Neural cell (in vitro differentiated cells): ENCODE data around the gene GRPR. TPM values are rescaled to one million over a fixed set of nuclear protein-coding genes. Genes with fewer than 3 reads are reported as not detected.

Experiments
- H2AFZ ChIP-seq: fragments of 200-600, 300-800 bp; sonication (generic), shearing (Covaris generic); 2 replicates; pipeline ENCODE4 v1.6.0; 2014; ENCODE audit warnings: low read depth, mild to moderate bottlenecking, antibody characterized with exemption, low read length, moderate library complexity
- H3F3A ChIP-seq: fragments of 200-600 bp; shearing (Covaris generic); 2 replicates; pipeline ENCODE4 v1.6.1; 2016; ENCODE audit warnings: mild to moderate bottlenecking, moderate library complexity, mixed read lengths, antibody characterized with exemption, low read length; ENCODE audit not compliant: insufficient read depth, poor library complexity, severe bottlenecking
- H3K27ac ChIP-seq: fragments of 200-600, 300-800 bp; sonication (generic), shearing (Covaris generic); 2 replicates; pipeline ENCODE4 v1.5.1; 2014; ENCODE audit warnings: mild to moderate bottlenecking, low read length, moderate library complexity
- H3K27me3 ChIP-seq: fragments of 300-800, 200-600 bp; sonication (generic), shearing (Covaris generic); 2 replicates; pipeline ENCODE4 v1.6.0; 2014; ENCODE audit warnings: mild to moderate bottlenecking, low read depth, low read length, moderate library complexity; ENCODE audit not compliant: insufficient read depth
- H3K36me3 ChIP-seq: fragments of 300-800, 200-600 bp; sonication (generic), shearing (Covaris generic); 2 replicates; pipeline ENCODE4 v1.5.1; 2014; ENCODE audit warnings: mild to moderate bottlenecking, antibody characterized with exemption, low read length, moderate library complexity; ENCODE audit not compliant: insufficient read depth
- H3K4me2 ChIP-seq: fragments of 300-800, 200-600 bp; sonication (generic), shearing (Covaris generic); 2 replicates; pipeline ENCODE4 v1.6.0; 2014; ENCODE audit warnings: mild to moderate bottlenecking, low read length
- H3K4me3 ChIP-seq: fragments of 300-800, 200-600 bp; sonication (generic), shearing (Covaris generic); 2 replicates; pipeline ENCODE4 v1.5.1; 2014; ENCODE audit warnings: mild to moderate bottlenecking, low read length, moderate library complexity
- H3K79me2 ChIP-seq: fragments of 200-600 bp; shearing (Covaris generic); replicated peaks from 2 replicates; pipeline ENCODE4 v1.6.0; 2014; ENCODE audit warnings: mild to moderate bottlenecking, low read length, moderate library complexity; ENCODE audit not compliant: insufficient read depth
- H3K9ac ChIP-seq: fragments of 300-800, 200-600 bp; sonication (generic), shearing (Covaris generic); 2 replicates; pipeline ENCODE4 v1.6.1; 2016; ENCODE audit warnings: mild to moderate bottlenecking, low read length, mixed read lengths
- H3K9me2 ChIP-seq: fragments of 200-600 bp; shearing (Covaris generic); 2 replicates; pipeline ENCODE4 v1.6.1; 2016; ENCODE audit warnings: mild to moderate bottlenecking, low read length, mixed read lengths; ENCODE audit not compliant: insufficient read depth
- H3K9me3 ChIP-seq: fragments of 200-600, 300-800 bp; sonication (generic), shearing (Covaris generic); 2 replicates; pipeline ENCODE4 v1.6.1; 2016; ENCODE audit warnings: mild to moderate bottlenecking, mixed run types, low read length, moderate library complexity, mixed read lengths
- H4K20me1 ChIP-seq: fragments of 200-600 bp; shearing (Covaris generic); 2 replicates; pipeline ENCODE4 v1.6.1; 2016; ENCODE audit warnings: mild to moderate bottlenecking, mixed run types; ENCODE audit not compliant: insufficient read depth
- EP300 ChIP-seq: fragments of 450-650 bp; conservative IDR thresholded peaks from 2 replicates; pipeline ENCODE4 v1.6.1; 2014; ENCODE audit warnings: antibody characterized with exemption, mild to moderate bottlenecking, moderate library complexity; ENCODE audit not compliant: poor library complexity, severe bottlenecking
- EZH2 ChIP-seq: fragments of 200-600, 300-800 bp; shearing (Covaris generic), sonication (generic); IDR thresholded peaks from 2 replicates; pipeline ENCODE4 v1.6.1; 2014; ENCODE audit warnings: antibody characterized with exemption, low read length, borderline replicate concordance, mild to moderate bottlenecking; ENCODE audit not compliant: insufficient read depth, poor library complexity, severe bottlenecking
- MXI1 ChIP-seq: fragments of 450-650 bp; conservative IDR thresholded peaks from 2 replicates; pipeline ENCODE4 v1.6.1; 2014; ENCODE audit warnings: antibody characterized with exemption, mild to moderate bottlenecking; ENCODE audit not compliant: poor library complexity, severe bottlenecking
- POLR2AphosphoS5 ChIP-seq: IDR thresholded peaks from 2 replicates; pipeline ENCODE4 v1.6.1; 2012
- RAD21 ChIP-seq: fragments of 450-650 bp; conservative IDR thresholded peaks from 2 replicates; pipeline ENCODE4 v1.6.1; 2014; ENCODE audit warnings: antibody characterized with exemption, mild to moderate bottlenecking, moderate library complexity
- SMC3 ChIP-seq: fragments of 450-650 bp; conservative IDR thresholded peaks from 2 replicates; pipeline ENCODE4 v1.6.1; 2014; ENCODE audit warnings: antibody characterized with exemption, mild to moderate bottlenecking, moderate library complexity; ENCODE audit not compliant: poor library complexity
- TAF1 ChIP-seq: IDR thresholded peaks from 2 replicates; pipeline ENCODE4 v1.6.1; 2012; ENCODE audit warnings: low read depth
- polyA plus RNA-seq: library from polyadenylated mRNA; depleted of rRNA; stranded (reverse); fragments of >200 nt; gene quantifications from 2 replicates; pipeline ENCODE4 v1.2.3, GENCODE V29; 2014
- TF ChIP-seq, protein P1 (sequence below): IDR thresholded peaks from 2 replicates; pipeline ENCODE4 v1.6.1; 2012; ENCODE audit warnings: borderline replicate concordance
- TF ChIP-seq, protein P2 (sequence below): fragments of 450-650 bp; IDR thresholded peaks from 2 replicates; pipeline ENCODE4 v1.5.1; 2014; ENCODE audit warnings: antibody characterized with exemption, mild to moderate bottlenecking, moderate library complexity; ENCODE audit not compliant: poor library complexity, severe bottlenecking

Gene GRPR
- polyA plus RNA-seq, 1 donor from 2014 or later: not detected

DNA sequence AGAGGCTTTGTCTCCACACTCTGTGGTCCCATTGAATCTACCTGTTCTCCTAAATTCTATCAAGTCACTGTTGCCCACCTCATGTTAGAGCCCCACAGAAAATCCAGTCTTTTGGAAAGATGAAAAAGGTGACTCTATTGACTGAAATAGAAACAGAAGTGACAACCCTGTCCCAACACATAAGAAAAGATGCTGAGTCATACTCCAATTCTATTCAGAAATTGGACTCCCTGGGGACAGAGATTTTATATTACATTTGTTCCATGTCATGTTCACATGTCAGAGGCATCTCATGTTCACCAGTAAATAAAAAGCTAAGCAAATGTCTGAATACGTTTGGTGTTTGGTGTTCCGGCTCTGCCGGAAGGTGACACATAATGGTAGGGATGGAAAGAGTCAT is 2.9 kb upstream of the GRPR start:
- Histone ChIP-seq H3K4me2 (no peak overlapping the region), H3K9me2 (no peaks in the 10 kb centered on the region), H3K27me3 (no peaks in the 10 kb centered on the region), H2AFZ (no peak overlapping the region), H3K36me3 (no peaks in the 10 kb centered on the region), H3K79me2 (no peaks in the 10 kb centered on the region), H3K9ac (no peak overlapping the region), H3K27ac (no peak overlapping the region), H3F3A (no peaks in the 10 kb centered on the region), H3K4me3 (no peak overlapping the region), H3K9me3 (no peaks in the 10 kb centered on the region), H4K20me1 (no peaks in the 10 kb centered on the region)
- no peak for TF ChIP-seq EP300
- no peak for TF ChIP-seq SMC3
- TF ChIP-seq, protein P1, sequence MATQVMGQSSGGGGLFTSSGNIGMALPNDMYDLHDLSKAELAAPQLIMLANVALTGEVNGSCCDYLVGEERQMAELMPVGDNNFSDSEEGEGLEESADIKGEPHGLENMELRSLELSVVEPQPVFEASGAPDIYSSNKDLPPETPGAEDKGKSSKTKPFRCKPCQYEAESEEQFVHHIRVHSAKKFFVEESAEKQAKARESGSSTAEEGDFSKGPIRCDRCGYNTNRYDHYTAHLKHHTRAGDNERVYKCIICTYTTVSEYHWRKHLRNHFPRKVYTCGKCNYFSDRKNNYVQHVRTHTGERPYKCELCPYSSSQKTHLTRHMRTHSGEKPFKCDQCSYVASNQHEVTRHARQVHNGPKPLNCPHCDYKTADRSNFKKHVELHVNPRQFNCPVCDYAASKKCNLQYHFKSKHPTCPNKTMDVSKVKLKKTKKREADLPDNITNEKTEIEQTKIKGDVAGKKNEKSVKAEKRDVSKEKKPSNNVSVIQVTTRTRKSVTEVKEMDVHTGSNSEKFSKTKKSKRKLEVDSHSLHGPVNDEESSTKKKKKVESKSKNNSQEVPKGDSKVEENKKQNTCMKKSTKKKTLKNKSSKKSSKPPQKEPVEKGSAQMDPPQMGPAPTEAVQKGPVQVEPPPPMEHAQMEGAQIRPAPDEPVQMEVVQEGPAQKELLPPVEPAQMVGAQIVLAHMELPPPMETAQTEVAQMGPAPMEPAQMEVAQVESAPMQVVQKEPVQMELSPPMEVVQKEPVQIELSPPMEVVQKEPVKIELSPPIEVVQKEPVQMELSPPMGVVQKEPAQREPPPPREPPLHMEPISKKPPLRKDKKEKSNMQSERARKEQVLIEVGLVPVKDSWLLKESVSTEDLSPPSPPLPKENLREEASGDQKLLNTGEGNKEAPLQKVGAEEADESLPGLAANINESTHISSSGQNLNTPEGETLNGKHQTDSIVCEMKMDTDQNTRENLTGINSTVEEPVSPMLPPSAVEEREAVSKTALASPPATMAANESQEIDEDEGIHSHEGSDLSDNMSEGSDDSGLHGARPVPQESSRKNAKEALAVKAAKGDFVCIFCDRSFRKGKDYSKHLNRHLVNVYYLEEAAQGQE: no peak
- no peak for TF ChIP-seq RAD21
- no peak for TF ChIP-seq POLR2AphosphoS5
- TF ChIP-seq, protein P2, sequence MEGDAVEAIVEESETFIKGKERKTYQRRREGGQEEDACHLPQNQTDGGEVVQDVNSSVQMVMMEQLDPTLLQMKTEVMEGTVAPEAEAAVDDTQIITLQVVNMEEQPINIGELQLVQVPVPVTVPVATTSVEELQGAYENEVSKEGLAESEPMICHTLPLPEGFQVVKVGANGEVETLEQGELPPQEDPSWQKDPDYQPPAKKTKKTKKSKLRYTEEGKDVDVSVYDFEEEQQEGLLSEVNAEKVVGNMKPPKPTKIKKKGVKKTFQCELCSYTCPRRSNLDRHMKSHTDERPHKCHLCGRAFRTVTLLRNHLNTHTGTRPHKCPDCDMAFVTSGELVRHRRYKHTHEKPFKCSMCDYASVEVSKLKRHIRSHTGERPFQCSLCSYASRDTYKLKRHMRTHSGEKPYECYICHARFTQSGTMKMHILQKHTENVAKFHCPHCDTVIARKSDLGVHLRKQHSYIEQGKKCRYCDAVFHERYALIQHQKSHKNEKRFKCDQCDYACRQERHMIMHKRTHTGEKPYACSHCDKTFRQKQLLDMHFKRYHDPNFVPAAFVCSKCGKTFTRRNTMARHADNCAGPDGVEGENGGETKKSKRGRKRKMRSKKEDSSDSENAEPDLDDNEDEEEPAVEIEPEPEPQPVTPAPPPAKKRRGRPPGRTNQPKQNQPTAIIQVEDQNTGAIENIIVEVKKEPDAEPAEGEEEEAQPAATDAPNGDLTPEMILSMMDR: no peak
- TF ChIP-seq EZH2: no peak
- TF ChIP-seq MXI1: no peak
- TF ChIP-seq TAF1: no peak

DNA sequence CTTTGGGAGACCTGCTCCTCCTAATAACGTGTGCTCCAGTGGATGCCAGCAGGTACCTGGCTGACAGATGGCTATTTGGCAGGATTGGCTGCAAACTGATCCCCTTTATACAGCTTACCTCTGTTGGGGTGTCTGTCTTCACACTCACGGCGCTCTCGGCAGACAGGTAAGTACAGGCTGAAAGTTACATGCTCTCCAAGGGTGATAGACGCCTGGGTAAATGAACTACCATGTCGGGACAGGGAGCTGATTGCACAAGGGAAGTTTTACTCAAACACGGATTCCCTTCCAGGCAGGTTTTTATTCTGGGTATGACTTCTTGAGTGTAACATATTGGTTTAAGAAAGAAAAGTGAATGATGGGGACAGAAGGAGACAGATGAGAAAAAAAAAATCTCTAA is 836 bp downstream of the GRPR start:
- Histone ChIP-seq H3K36me3 (no peaks in the 10 kb centered on the region), H3K79me2 (no peaks in the 10 kb centered on the region), H3K27me3 (no peaks in the 10 kb centered on the region), H3K9ac (no peak overlapping the region), H3K4me2 (no peak overlapping the region), H3K4me3 (no peak overlapping the region), H4K20me1 (no peaks in the 10 kb centered on the region), H2AFZ (no peak overlapping the region), H3K27ac (no peak overlapping the region), H3F3A (no peaks in the 10 kb centered on the region), H3K9me2 (no peaks in the 10 kb centered on the region), H3K9me3 (no peaks in the 10 kb centered on the region)
- TF ChIP-seq, protein P2: no peak
- TF ChIP-seq SMC3 (no peak), EZH2 (no peak), RAD21 (no peak), EP300 (no peak), POLR2AphosphoS5 (no peak), MXI1 (no peak), TAF1 (no peak)
- TF ChIP-seq, protein P1: no peak
